Colonic mucosa (tissue), 4 donors: ENCODE data around the gene BAK1. TPM values are rescaled to one million over a fixed set of nuclear protein-coding genes. Genes with fewer than 3 reads are reported as not detected.

Experiments used
- DNase-seq: peaks from one replicate; pipeline ENCODE4 v3.0.0-alpha.2; 2020
- H3K27ac ChIP-seq: fragments of 200-600 bp; one replicate; pipeline ENCODE4 v1.8.0; 2021
- H3K27me3 ChIP-seq: fragments of 200-600 bp; one replicate; pipeline ENCODE4 v1.8.0; 2021
- H3K36me3 ChIP-seq: fragments of 200-600 bp; one replicate; pipeline ENCODE4 v1.8.0; 2021
- H3K4me1 ChIP-seq: fragments of 200-600 bp; one replicate; pipeline ENCODE4 v1.8.0; 2021; ENCODE audit warnings: mild to moderate bottlenecking
- H3K4me3 ChIP-seq: fragments of 200-600 bp; one replicate; pipeline ENCODE4 v1.8.0; 2021
- H3K9ac ChIP-seq, 2 donors: one replicate each; pipeline ENCODE4 v1.7.0; 2013; ENCODE audit warnings: control low read depth in 2 of 2, low read depth in 2 of 2, low read length in 2 of 2
- H3K9me3 ChIP-seq: fragments of 200-600 bp; one replicate; pipeline ENCODE4 v1.8.0; 2021
- intact Hi-C: fragments of 100-400 bp; cut with DNase I; formaldehyde crosslinking; loops from one replicate; pipeline ENCODE4 v1.14.1; 2022
- total RNA-seq, 2 donors: library from RNA; stranded (reverse); fragmentation: NEBNext Ultra II Directional in 1 of 2; extraction: Animal tissue kit (Norgen Biotek cat#: 25700) in 1 of 2; gene quantifications; one replicate each; pipeline ENCODE4 v1.2.1, GENCODE V29; 2021
- TF ChIP-seq, protein P1 (sequence below): fragments of 200-600 bp; IDR thresholded peaks from one replicate; pipeline ENCODE4 v1.8.0; 2022; ENCODE audit warnings: antibody characterized with exemption, mild to moderate bottlenecking
- donor health status: healthy.
- donor health status: DM: no; HTN: no; CAD: no.
- donor health status: DM: no; HTN: no; CAD: no.

BAK1 gene
- total RNA-seq, 2 donors from 2014 or later = 72.1 to 76.6 TPM

DNA sequence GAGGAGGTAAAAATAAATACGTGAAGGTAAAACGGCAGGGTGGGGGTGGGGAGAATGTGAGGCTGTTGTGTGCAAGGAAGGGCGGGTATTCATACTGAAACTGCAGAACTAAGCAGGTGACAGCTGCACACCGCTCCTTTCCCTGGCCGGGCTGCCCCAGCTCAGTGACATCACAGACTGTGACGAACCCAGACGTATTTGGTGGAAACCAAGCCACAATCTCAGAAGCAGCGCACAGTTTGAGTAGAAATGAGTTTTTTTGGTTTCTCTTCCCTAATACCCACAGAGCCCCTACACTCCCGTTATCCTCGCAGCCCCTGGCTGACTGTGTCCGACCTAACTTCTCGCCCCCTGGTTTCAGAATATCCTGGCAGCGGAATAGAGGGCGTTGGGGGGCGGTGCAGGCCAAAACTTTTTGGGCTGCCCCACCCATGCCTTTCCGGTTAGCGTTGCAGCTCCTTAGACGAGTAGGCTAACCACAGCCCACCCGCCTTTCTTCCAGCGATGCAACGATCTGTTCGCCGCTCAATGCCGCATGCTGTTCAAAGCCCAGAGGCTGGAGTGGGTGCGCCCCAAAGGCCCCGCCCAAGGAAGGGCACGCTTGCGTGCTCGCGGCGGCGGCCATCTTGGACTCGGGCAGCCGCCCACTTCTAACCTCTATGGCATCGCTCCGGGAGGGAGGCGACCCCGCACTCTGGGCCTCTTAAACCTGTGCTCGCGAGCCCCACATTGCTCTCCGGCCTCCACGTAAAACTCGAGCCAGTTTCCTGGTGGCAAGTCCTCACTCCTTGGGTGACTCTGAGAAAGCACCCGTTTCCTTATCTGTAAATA is 9.1 kb downstream of the BAK1 start:
- Histone ChIP-seq H3K9me3 (no peaks in the 10 kb centered on the region), H3K27me3 (no peaks in the 10 kb centered on the region), H3K4me1 (no peaks in the 10 kb centered on the region), H3K27ac (peak overlapping the region; percentile 83), H3K4me3 (peak overlapping the region; percentile 48), H3K9ac (peak overlapping the region; percentile 58 to 92), H3K36me3 (peaks cover 21% of the 10 kb centered on the region)
- TF ChIP-seq, protein P1, sequence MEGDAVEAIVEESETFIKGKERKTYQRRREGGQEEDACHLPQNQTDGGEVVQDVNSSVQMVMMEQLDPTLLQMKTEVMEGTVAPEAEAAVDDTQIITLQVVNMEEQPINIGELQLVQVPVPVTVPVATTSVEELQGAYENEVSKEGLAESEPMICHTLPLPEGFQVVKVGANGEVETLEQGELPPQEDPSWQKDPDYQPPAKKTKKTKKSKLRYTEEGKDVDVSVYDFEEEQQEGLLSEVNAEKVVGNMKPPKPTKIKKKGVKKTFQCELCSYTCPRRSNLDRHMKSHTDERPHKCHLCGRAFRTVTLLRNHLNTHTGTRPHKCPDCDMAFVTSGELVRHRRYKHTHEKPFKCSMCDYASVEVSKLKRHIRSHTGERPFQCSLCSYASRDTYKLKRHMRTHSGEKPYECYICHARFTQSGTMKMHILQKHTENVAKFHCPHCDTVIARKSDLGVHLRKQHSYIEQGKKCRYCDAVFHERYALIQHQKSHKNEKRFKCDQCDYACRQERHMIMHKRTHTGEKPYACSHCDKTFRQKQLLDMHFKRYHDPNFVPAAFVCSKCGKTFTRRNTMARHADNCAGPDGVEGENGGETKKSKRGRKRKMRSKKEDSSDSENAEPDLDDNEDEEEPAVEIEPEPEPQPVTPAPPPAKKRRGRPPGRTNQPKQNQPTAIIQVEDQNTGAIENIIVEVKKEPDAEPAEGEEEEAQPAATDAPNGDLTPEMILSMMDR = no peak
- DNase-seq = peak; percentile 86
- intact Hi-C loops = no loop called here

GRCh38 chr6:33568826-33569570 is 11.1 kb downstream of the BAK1 start:
- Histone ChIP-seq H3K4me1 (no peaks in the 10 kb centered on the region), H3K4me3 (no peak overlapping the region), H3K9me3 (no peaks in the 10 kb centered on the region), H3K27me3 (no peaks in the 10 kb centered on the region), H3K36me3 (peaks cover 3% of the 10 kb centered on the region), H3K27ac (no peak overlapping the region), H3K9ac (no peak overlapping the region)
- intact Hi-C loops = loop anchor here (10.0 kb wide), 1 partner anchor 124 kb away; no protein-coding TSS in a partner anchor
- TF ChIP-seq, protein P1 = no peak
- DNase-seq = no peak

- H3K27me3 ChIP-seq = no peaks in the 10 kb centered on the region
- TF ChIP-seq, protein P1 = no peak
- no peaks in the 10 kb centered on the region for H3K9me3 ChIP-seq
- no peak overlapping the region for H3K27ac ChIP-seq
- H3K4me3 ChIP-seq = no peak overlapping the region
- no peak overlapping the region for H3K9ac ChIP-seq
- intact Hi-C loops = loop anchor here (10.0 kb wide), 1 partner anchor 123 kb away; no protein-coding TSS in a partner anchor
- H3K4me1 ChIP-seq = no peaks in the 10 kb centered on the region
- no peaks in the 10 kb centered on the region for H3K36me3 ChIP-seq
- no peak for DNase-seq
Observed at GRCh38 chr6:33567836-33568235, 12.2 kb downstream of the BAK1 start.

DNA sequence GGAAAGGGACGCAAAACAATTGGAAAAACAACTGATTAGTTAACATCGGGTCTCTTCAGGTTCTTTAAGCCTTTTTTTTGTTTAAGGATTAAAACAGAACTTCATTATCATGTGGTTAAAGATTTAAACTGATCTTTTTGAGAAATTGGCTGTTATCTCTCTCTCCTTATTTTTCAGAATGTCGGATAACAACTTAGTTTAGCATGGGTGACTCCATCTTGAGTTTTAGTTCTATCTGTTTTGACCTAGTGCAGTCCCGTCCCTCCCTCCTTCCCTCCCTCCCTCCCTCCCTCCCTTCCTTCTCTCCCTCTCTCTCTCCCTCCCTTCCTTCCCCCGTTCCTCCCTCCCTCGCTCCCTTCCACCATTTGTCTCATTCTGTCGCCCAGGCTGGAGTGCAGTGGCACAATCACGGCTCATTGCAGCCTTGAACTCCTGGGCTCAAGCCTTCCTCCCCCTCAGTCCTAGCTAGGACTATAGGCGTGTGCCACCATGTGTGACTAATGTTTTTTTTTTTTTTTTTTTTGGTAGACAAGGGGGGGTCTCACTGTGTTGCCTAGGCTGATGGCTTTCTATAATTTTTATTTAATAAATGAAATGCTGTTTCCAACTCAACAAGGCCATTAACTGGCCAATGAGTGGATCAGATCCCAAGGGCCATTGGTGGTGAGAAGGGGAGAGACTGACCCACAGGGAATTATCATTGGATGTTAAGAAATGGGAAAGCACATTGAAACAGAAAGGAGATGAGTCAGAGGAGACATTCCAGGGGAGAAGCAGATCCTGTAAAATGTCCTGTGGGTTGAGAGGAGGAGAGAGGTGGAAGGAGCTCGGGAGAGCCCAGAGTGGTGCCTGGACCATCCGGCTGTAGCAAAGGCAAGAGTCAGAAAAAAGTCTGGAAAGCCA is 13.6 kb downstream of the BAK1 start:
- no peak overlapping the region for H3K4me3 ChIP-seq
- intact Hi-C loops = loop anchor here (10.0 kb wide), 1 partner anchor 122 kb away; no protein-coding TSS in a partner anchor
- H3K27ac ChIP-seq = no peak overlapping the region
- H3K9me3 ChIP-seq = no peaks in the 10 kb centered on the region
- H3K36me3 ChIP-seq = no peaks in the 10 kb centered on the region
- no peaks in the 10 kb centered on the region for H3K4me1 ChIP-seq
- no peak overlapping the region for H3K9ac ChIP-seq
- TF ChIP-seq, protein P1 = no peak
- no peaks in the 10 kb centered on the region for H3K27me3 ChIP-seq
- no peak for DNase-seq

DNA sequence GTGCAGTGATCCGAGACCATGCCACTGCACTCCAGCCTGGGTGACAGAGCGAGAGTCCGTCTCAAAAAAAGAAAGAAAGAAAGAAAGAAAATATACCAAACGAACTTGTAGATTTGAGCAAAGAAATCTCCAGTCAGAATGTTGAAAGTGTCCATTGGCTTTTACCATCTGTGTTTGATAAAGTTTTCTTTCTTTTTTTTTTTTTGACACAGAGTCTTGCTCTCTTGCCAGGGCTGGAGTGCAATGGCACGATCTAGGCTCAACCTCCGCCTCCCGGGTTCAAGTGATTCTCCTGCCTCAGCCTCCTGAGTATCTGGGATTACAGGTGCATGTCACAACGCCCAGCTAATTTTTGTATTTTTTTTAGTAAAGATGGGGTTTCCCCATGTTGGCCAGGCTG is 21.3 kb downstream of the BAK1 start:
- H3K4me3 ChIP-seq = no peak overlapping the region
- no peak overlapping the region for H3K9ac ChIP-seq
- no peak for DNase-seq
- no peaks in the 10 kb centered on the region for H3K9me3 ChIP-seq
- no peak overlapping the region for H3K27ac ChIP-seq
- H3K4me1 ChIP-seq = no peaks in the 10 kb centered on the region
- H3K27me3 ChIP-seq = no peaks in the 10 kb centered on the region
- no peaks in the 10 kb centered on the region for H3K36me3 ChIP-seq
- TF ChIP-seq, protein P1 = no peak
- intact Hi-C loops = no loop called here
